ENCODE data around the gene KCNQ1. TPM values are rescaled to one million over a fixed set of nuclear protein-coding genes. Genes with fewer than 3 reads are reported as not detected.

The KCNQ1 gene
- total RNA-seq, 2 experiments from 2014 or later, result 8.7 to 9.5 TPM

DNA sequence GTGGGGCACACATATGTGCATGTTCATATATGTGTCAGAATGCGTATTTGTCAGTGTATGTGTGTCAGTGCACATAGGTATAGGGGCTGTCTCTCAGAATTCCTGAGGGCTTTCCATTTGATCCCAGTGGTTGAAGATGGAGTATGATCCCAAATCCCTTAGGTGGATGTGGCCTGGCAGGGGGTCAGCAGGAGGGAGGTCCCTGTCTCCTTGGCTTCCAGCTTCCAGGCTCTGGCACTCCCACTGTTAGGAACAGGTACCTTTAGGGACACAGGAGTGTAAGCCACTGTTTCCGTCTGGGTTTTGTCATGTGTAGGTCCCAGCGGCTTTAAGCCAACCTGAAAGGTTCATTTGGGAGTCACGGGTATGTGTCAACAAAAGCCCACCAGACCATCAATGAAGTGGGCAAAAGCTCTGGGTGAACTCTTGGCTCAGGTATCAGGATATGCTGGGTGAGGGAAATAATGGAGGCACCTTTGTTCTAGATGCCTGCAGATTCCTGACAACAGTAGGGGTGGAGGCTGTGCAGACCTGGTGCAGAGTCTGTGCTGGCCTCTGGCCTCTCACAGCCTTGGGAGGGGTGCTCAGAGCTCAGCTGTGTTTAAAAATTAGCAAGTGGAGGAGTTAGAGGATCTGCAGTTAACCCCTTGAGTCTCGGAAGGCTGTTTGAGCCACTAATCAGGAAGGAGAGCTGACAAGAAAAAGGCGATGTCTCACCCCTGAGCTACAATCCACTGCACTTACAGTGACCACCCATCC lies 246.0 kb downstream of the KCNQ1 start:
- ChIA-PET CTCF (interaction anchor here (0.8 to 1.1 kb wide), 2 partner anchors 10 to 158 kb away, joined by 3 read pairs; no protein-coding TSS in a partner anchor), POLR2A (interaction anchor here (0.7 kb wide), 1 partner anchor 10 kb away, joined by 3 read pairs; no protein-coding TSS in a partner anchor)
- DNase-seq, result no peak
- intact Hi-C loops (cut with micrococcal nuclease), result no loop called here
- Mint-ChIP-seq H3K9me3 (no peaks in the 10 kb centered on the region), H3K4me1 (ENCODE audit: low read depth) (no peaks in the 10 kb centered on the region), H3K27ac (no peak overlapping the region), H3K27me3 (no peaks in the 10 kb centered on the region), H3K36me3 (ENCODE audit: low read depth) (no peaks in the 10 kb centered on the region), H3K4me3 (no peak overlapping the region)
- TF ChIP-seq, protein P1, sequence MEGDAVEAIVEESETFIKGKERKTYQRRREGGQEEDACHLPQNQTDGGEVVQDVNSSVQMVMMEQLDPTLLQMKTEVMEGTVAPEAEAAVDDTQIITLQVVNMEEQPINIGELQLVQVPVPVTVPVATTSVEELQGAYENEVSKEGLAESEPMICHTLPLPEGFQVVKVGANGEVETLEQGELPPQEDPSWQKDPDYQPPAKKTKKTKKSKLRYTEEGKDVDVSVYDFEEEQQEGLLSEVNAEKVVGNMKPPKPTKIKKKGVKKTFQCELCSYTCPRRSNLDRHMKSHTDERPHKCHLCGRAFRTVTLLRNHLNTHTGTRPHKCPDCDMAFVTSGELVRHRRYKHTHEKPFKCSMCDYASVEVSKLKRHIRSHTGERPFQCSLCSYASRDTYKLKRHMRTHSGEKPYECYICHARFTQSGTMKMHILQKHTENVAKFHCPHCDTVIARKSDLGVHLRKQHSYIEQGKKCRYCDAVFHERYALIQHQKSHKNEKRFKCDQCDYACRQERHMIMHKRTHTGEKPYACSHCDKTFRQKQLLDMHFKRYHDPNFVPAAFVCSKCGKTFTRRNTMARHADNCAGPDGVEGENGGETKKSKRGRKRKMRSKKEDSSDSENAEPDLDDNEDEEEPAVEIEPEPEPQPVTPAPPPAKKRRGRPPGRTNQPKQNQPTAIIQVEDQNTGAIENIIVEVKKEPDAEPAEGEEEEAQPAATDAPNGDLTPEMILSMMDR (IDR thresholded peaks at IDR 0.05), result no peak
- ATAC-seq, result no peak

DNA sequence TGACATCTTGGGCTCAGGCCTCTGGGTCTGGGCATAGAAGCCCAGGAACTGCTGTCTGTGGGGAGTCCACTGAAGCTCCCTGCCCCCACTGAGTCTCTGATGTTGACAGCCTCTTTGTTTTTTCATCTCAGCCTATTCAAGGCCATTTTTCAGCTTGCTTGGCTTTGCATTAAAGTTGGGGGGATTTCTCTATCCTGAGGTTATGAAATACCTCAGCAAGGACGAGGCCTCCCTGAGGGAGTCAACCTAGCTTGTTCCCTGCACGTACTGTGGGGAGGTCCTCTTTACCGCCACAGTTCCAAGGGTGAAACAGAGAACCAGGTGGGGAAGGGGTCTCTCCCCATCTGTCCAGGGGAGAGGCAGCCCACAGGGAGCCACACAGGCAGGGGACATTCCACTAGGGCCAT lies 246.6 kb downstream of the KCNQ1 start:
- no peak for ATAC-seq
- intact Hi-C loops (cut with micrococcal nuclease), result no loop called here
- TF ChIP-seq, protein P1 (IDR thresholded peaks at IDR 0.05), result no peak
- no peaks in the 10 kb centered on the region for H3K9me3 Mint-ChIP-seq
- ChIA-PET CTCF (interaction anchor here (0.8 to 1.1 kb wide), 3 partner anchors 10 to 196 kb away, joined by 3 to 4 read pairs (median 3); no protein-coding TSS in a partner anchor), POLR2A (no interaction called here)
- no peak for DNase-seq
- H3K27me3 Mint-ChIP-seq, result no peaks in the 10 kb centered on the region
- H3K36me3 Mint-ChIP-seq (ENCODE audit: low read depth), result no peaks in the 10 kb centered on the region
- H3K4me1 Mint-ChIP-seq (ENCODE audit: low read depth), result no peaks in the 10 kb centered on the region
- no peak overlapping the region for H3K4me3 Mint-ChIP-seq
- H3K27ac Mint-ChIP-seq, result no peak overlapping the region

DNA sequence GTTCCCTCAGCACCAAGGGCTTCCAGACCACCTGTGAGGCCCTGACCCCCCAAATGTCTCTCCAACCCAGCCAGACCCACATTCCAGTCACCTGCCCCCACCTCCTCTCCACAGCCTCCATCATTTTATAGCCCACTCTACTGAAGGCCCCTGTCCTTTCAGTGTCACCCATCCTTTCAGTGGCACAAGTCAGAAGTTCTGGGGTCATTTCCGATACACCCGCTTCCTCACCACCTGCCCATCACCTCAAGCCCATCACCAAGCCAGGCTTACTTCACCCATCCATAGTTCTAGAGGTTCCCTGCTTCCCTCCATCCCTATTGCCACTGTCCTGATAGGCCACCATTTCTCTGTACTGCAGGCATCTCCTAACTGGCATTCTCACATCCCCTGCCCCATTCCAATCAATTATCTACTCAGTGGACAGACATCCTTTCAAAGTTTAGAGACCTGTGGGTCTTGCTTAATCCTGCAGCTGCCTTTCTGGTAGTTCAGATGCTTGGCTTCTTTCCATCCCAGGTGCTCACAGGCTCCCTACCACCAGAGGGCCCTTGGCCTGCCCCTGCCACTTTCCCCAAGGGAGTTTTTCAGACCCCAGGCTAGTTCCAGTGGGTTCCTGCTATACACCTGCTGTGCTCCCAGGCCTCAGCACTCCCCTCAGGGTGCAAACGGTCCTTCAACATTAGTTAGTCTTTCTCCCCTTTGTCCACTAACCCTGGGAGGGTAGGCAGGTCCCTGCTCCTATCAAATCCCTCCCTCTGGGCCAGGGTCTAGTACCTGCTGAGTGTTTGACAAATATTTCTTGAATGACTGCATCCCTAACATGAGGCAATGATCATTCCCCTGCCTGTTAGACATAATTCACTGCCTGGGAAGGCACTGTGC lies 247.4 kb downstream of the KCNQ1 start:
- DNase-seq (no peak), ATAC-seq (no peak)
- no peaks in the 10 kb centered on the region for H3K27me3 Mint-ChIP-seq
- intact Hi-C loops (cut with micrococcal nuclease), result no loop called here
- H3K9me3 Mint-ChIP-seq, result no peaks in the 10 kb centered on the region
- H3K4me3 Mint-ChIP-seq, result no peak overlapping the region
- TF ChIP-seq, protein P1 (IDR thresholded peaks at IDR 0.05), result no peak
- no peak overlapping the region for H3K27ac Mint-ChIP-seq
- CTCF ChIA-PET, result interaction anchor here (0.9 to 1.0 kb wide), 2 partner anchors 196 kb away, joined by 3 to 4 read pairs; no protein-coding TSS in a partner anchor
- no peaks in the 10 kb centered on the region for H3K36me3 Mint-ChIP-seq (ENCODE audit: low read depth)
- POLR2A ChIA-PET, result no interaction called here
- no peaks in the 10 kb centered on the region for H3K4me1 Mint-ChIP-seq (ENCODE audit: low read depth)

DNA sequence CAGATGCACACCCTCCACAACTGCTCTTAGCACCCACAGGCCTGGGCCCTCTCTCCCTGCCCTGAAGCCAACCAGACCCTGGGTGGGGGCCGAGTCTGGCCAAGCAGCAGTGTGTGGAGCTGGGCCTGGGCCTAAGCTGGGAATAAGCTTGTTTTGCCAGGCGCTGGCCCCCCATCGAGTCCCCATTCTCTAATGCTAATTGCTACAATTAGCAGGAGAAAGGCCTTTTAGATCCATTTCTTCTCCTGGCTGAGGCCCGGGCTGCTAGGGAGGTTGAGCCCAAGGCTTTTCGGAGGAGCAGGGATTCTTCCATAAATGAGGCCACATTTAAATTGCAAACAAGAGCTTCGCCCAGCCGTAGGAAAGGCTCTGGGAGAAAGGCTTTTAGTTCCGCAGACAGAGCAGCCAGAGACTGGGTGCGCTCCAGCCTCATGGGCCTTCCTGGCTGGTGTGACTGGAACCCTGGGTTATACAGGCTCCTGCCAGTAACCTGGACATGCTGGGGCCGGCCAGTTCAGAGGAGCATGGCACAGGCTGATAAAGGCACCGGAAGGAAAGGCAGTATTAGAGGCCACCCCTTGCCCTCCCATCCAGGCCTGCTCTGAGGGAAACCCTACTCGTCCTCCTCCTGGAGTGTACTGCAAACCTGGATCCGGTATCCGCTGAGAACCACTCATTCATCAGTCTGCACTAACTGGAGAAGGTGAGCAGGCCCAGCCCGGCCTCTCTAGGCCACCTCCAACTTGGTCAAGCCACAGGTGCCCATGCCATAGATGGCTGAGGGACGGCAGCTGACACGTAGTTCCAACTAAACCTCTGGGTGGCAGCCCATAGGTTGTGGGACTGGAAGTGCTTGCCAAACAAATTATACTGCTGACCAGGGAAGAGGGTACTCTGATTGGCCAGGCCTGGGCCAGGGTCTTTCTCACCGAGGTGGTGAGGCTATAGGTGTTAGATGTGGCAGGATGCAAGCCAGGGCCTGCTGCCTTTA lies 248.8 kb downstream of the KCNQ1 start:
- peaks cover 4% of the 10 kb centered on the region for H3K36me3 Mint-ChIP-seq (ENCODE audit: low read depth)
- H3K4me1 Mint-ChIP-seq (ENCODE audit: low read depth), result peaks cover 7% of the 10 kb centered on the region
- no peak overlapping the region for H3K4me3 Mint-ChIP-seq
- TF ChIP-seq, protein P1 (IDR thresholded peaks at IDR 0.05), result no peak
- CTCF ChIA-PET, result interaction anchor here (0.9 kb wide), 1 partner anchor 194 kb away, joined by 3 read pairs; no protein-coding TSS in a partner anchor
- H3K27me3 Mint-ChIP-seq, result no peaks in the 10 kb centered on the region
- POLR2A ChIA-PET, result no interaction called here
- DNase-seq, result no peak
- H3K9me3 Mint-ChIP-seq, result no peaks in the 10 kb centered on the region
- no peak overlapping the region for H3K27ac Mint-ChIP-seq
- intact Hi-C loops (cut with micrococcal nuclease), result no loop called here
- no peak for ATAC-seq

All from activated CD8-positive, alpha-beta T cell treated with anti-CD3 and anti-CD28 coated beads for 36 hours (primary cell).